Tibial artery (tissue), 4 donors: Measurements from ENCODE around the gene CSNK1G3.

Experiments used
- DNase-seq, 2 donors: peaks; one replicate each; pipeline ENCODE4 v3.0.0-alpha.2; 2019
- H3K27ac ChIP-seq, 2 donors: fragments of 200-600 bp; sonication (generic) in 1 of 2; 1 replicate in 1 of 2; 2 replicates in 1 of 2; pipeline ENCODE4 v1.5.1; 2018 to 2019; ENCODE audit warnings: mild to moderate bottlenecking in 1 of 2
- H3K27me3 ChIP-seq, 2 donors: fragments of 200-600 bp; sonication (generic) in 1 of 2; one replicate each; pipeline versions ENCODE4 v1.5.1 to v1.6.0; 2016 to 2019
- H3K36me3 ChIP-seq, 3 donors: fragments of 200-600 bp; sonication (generic) in 2 of 3; one replicate each; pipeline ENCODE4 v1.5.1; 2016 to 2019; ENCODE audit warnings: mild to moderate bottlenecking in 2 of 3
- H3K4me1 ChIP-seq, 4 donors: fragments of 200-600 bp; sonication (generic) in 2 of 4; 1 replicate in 3 of 4; 2 replicates in 1 of 4; pipeline ENCODE4 v1.5.1; 2016 to 2019
- H3K4me3 ChIP-seq, 2 donors: fragments of 200-600 bp; sonication (generic) in 1 of 2; 1 replicate in 1 of 2; 2 replicates in 1 of 2; pipeline ENCODE4 v1.5.1; 2018 to 2019; ENCODE audit warnings: mild to moderate bottlenecking in 2 of 2
- H3K9me3 ChIP-seq, 3 donors: fragments of 200-600 bp; sonication (generic) in 1 of 3; one replicate each; pipeline ENCODE4 v1.5.1; 2016 to 2019
- CTCF ChIP-seq, 2 experiments: fragments of 200-600 bp in 1 of 2; fragments of 450-650 bp in 1 of 2; IDR thresholded peaks; one replicate each; pipeline ENCODE4 v1.5.1; 2017 to 2019; ENCODE audit warnings: antibody characterized with exemption in 2 of 2, mild to moderate bottlenecking in 1 of 2, moderate library complexity in 1 of 2
- intact Hi-C: fragments of 100-400 bp; cut with DNase I; formaldehyde crosslinking; loops from one replicate; pipeline ENCODE4 v1.15.0; 2023; ENCODE audit warnings: low total_unique reads

The CSNK1G3 gene

DNA sequence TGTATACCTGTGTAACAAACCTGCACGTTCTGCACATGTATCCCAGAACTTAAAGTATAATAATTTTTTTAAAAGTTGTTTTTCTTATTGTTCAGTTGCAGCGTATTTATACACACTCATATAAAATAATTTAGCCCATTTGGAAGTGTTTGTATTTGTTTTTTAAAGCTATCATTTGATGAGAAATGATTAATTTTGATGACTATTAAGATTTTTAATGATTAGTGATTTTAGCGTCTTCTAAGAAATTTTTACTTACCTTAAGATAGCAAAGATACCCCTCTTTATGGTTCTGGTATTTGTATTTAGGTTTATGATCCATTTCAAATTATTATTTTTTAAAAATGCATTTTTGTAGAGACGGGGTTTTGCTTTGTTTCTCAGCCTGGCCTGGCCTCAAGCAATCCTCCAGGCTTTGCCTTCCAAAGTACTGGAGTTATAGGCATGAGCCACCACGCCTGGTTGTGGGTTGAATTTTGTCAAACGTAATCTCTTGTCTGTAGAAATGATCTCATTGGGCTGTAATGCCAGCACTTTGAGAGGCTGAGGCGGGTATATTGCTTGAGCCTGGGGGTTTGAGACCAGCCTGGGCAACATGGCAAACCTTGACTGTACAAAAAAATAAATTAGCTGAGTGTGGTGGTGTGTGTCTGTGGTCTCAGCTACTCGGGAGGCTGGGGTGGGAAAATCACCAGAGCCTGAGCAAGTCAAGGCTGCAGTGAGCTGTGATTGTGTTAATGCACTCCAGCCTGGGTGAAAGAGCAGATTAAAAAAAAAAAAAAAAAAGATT is 26.9 kb downstream of the CSNK1G3 start:
- no peak for DNase-seq
- Histone ChIP-seq H3K27me3 (no peaks in the 10 kb centered on the region), H3K4me1 (peaks cover 0 to 1% (median 0%) of the 10 kb centered on the region in 4 donors), H3K27ac (no peak overlapping the region), H3K36me3 (no peaks in the 10 kb centered on the region), H3K4me3 (no peak overlapping the region), H3K9me3 (no peaks in the 10 kb centered on the region)
- intact Hi-C loops, result no loop called here
- no peak for TF ChIP-seq CTCF (IDR thresholded peaks at IDR 0.05)

DNA sequence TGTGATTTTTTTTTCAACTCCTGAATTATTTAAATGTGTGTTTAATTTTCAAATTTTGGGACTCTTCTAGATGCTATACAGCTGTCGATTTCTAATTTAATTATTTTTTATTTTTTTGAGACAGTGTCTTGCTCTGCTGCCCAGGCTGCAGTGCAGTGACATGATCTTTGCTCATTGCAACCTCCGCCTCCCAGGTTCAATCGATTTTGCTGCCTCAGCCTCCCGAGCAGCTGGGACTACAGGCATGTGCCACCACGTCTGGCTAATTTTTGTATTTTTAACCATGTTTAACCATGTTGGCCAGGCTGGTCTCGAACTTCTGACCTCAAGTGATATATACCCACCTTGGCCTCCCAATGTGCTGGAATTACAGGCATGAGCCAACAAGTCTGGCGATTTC is 28.6 kb downstream of the CSNK1G3 start:
- Histone ChIP-seq H3K4me1 (peaks cover 0 to 3% (median 0%) of the 10 kb centered on the region in 4 donors), H3K27me3 (no peaks in the 10 kb centered on the region), H3K4me3 (no peak overlapping the region), H3K9me3 (no peaks in the 10 kb centered on the region), H3K36me3 (no peaks in the 10 kb centered on the region), H3K27ac (no peak overlapping the region)
- DNase-seq, result no peak
- intact Hi-C loops, result no loop called here
- TF ChIP-seq CTCF (IDR thresholded peaks at IDR 0.05), result no peak

- Histone ChIP-seq H3K4me1 (peaks cover 0 to 8% (median 3%) of the 10 kb centered on the region in 4 donors), H3K4me3 (no peak overlapping the region)
These were observed 31.5 kb downstream of the CSNK1G3 start for GRCh38 chr5:123543438-123543837.

DNA sequence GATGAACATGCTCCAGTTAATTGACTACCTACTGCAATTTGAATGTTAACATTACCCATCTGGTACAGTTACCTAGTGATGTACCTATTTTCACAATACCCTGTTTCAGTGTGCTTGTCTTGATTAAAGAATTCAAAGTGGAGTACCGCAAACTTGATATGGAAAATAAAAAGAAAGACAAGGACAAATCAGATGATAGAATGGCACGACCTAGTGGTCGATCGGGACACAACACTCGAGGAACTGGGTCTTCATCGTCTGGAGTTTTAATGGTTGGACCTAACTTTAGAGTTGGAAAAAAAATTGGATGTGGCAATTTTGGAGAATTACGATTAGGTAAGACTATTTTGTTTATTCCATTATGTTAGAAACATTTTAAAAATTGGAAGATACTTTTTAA is 33.5 kb downstream of the CSNK1G3 start:
- Histone ChIP-seq H3K9me3 (no peaks in the 10 kb centered on the region), H3K4me1 (peaks cover 0 to 8% (median 3%) of the 10 kb centered on the region in 4 donors), H3K4me3 (no peak overlapping the region), H3K27me3 (no peaks in the 10 kb centered on the region), H3K27ac (no peak overlapping the region), H3K36me3 (no peaks in the 10 kb centered on the region)
- DNase-seq, result no peak
- peak in 1 of 2 experiments; percentile 10 for TF ChIP-seq CTCF (IDR thresholded peaks at IDR 0.05)
- intact Hi-C loops, result no loop called here

More at GRCh38 chr5:123543438-123543837, 31.5 kb downstream of the CSNK1G3 start:
- Histone ChIP-seq H3K36me3 (no peaks in the 10 kb centered on the region), H3K27ac (no peak overlapping the region), H3K9me3 (no peaks in the 10 kb centered on the region), H3K27me3 (no peaks in the 10 kb centered on the region)
- DNase-seq, result no peak
- no peak for TF ChIP-seq CTCF (IDR thresholded peaks at IDR 0.05)
- intact Hi-C loops, result no loop called here

DNA sequence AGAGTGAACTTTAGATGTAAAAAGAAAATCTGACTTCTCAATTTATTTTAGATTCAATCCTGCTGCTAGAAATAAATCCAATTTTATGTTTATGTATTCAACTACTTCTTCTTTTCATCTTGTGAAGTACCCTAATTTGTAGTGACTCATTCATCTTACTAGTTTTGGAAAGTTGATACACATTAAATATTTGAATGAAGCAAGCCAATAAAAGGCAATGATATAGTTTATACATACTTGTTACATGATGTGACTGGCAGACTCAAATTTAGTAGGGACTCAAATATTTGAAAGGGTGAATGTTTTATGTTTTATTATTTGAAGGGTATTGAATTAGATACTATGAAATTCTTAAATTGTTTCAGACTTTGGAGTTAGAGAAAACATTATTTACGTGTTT is 34.7 kb downstream of the CSNK1G3 start:
- no peaks in the 10 kb centered on the region for H3K9me3 ChIP-seq
- no peak overlapping the region for H3K27ac ChIP-seq
- DNase-seq, result no peak
- peaks cover 0 to 8% (median 3%) of the 10 kb centered on the region in 4 donors for H3K4me1 ChIP-seq
- intact Hi-C loops, result no loop called here
- no peaks in the 10 kb centered on the region for H3K36me3 ChIP-seq
- H3K4me3 ChIP-seq, result no peak overlapping the region
- no peaks in the 10 kb centered on the region for H3K27me3 ChIP-seq
- TF ChIP-seq CTCF (IDR thresholded peaks at IDR 0.05), result no peak
